ENCODE results near the gene AIMP1.

GRCh38 chr4:106367072-106367471, 50.7 kb downstream of the AIMP1 start:
- TF ChIP-seq POLR2AphosphoS5 (IDR thresholded peaks at IDR 0.05; ENCODE audit: low read length) (no peak), NR2F1 (conservative IDR thresholded peaks at IDR 0.05) (no peak), NFIC (IDR thresholded peaks at IDR 0.05; ENCODE audit: low read depth, low read length) (no peak), ATF3 (IDR thresholded peaks at IDR 0.05; ENCODE audit: borderline replicate concordance, extremely low read depth, low read depth, low read length) (no peak), SIN3A (IDR thresholded peaks at IDR 0.05; ENCODE audit: low read depth, low read length) (no peak), SMC3 (IDR thresholded peaks at IDR 0.05; ENCODE audit: borderline replicate concordance, low read length) (no peak), SMAD1 (IDR thresholded peaks at IDR 0.05; ENCODE audit: low read depth, partially characterized antibody) (no peak), FOS (IDR thresholded peaks at IDR 0.05; ENCODE audit: borderline replicate concordance, extremely low read depth, insufficient read length) (no peak)
